GM18861 (cell line): ENCODE results near the gene FILIP1L.
A peak's percentile ranks its signal among the peaks of the same experiment; 100 is the strongest.

Source experiments
- ATAC-seq: cut with Tn5 transposase; IDR thresholded peaks from one replicate; pipeline ENCODE4 v1.9.1; 2021; ENCODE audit not compliant: unreplicated experiment

FILIP1L gene

GRCh38 chr3:99873269-99874102, 240.8 kb downstream of the FILIP1L start:
- ATAC-seq: no peak

- peak; percentile 51 for ATAC-seq
Observed at GRCh38 chr3:99872923-99873254, 241.4 kb downstream of the FILIP1L start.

GRCh38 chr3:99871231-99872045, 242.9 kb downstream of the FILIP1L start:
- ATAC-seq: no peak

- no peak for ATAC-seq
Observed at GRCh38 chr3:99870712-99871111, 243.6 kb downstream of the FILIP1L start.

- no peak for ATAC-seq
Observed at GRCh38 chr3:99869621-99870020, 244.7 kb downstream of the FILIP1L start.

GRCh38 chr3:99868311-99868646, 246.0 kb downstream of the FILIP1L start:
- ATAC-seq: no peak

GRCh38 chr3:99867594-99868310, 246.5 kb downstream of the FILIP1L start:
- ATAC-seq: no peak

- ATAC-seq: no peak
Observed at GRCh38 chr3:99866261-99866761, 248.0 kb downstream of the FILIP1L start.

GRCh38 chr3:99865321-99865720, 249.0 kb downstream of the FILIP1L start:
- ATAC-seq: no peak

GRCh38 chr3:99864289-99864688, 250.0 kb downstream of the FILIP1L start:
- ATAC-seq: no peak

- no peak for ATAC-seq
Observed at GRCh38 chr3:99863588-99863987, 250.7 kb downstream of the FILIP1L start.

- ATAC-seq: no peak
Observed at GRCh38 chr3:99863002-99863401, 251.3 kb downstream of the FILIP1L start.

GRCh38 chr3:99862208-99862607, 252.1 kb downstream of the FILIP1L start:
- ATAC-seq: no peak

- ATAC-seq: no peak
Observed at GRCh38 chr3:99861216-99861615, 253.1 kb downstream of the FILIP1L start.

GRCh38 chr3:99859825-99860224, 254.5 kb downstream of the FILIP1L start:
- no peak for ATAC-seq

- no peak for ATAC-seq
Observed at GRCh38 chr3:99858469-99858868, 255.8 kb downstream of the FILIP1L start.

- ATAC-seq: no peak
Observed at GRCh38 chr3:99857278-99857677, 257.0 kb downstream of the FILIP1L start.

- no peak for ATAC-seq
Observed at GRCh38 chr3:99856437-99857220, 257.7 kb downstream of the FILIP1L start.

- no peak for ATAC-seq
Observed at GRCh38 chr3:99855900-99856299, 258.4 kb downstream of the FILIP1L start.

- ATAC-seq: no peak
Observed at GRCh38 chr3:99854756-99855298, 259.5 kb downstream of the FILIP1L start.
